RWPE1 (cell line): ENCODE measurements around the gene ARHGAP33.

Source experiments
- CTCF ChIA-PET: fragments of 350-600 bp; sonication (Branson Sonifier 250); formaldehyde crosslinking; extraction: SDS; loops from one replicate; lab custom pipeline; 2021; lab: Yijun Ruan, JAX
- POLR2A ChIA-PET: fragments of 400-600 bp; formaldehyde crosslinking; extraction: SDS; loops from one replicate; lab custom pipeline; 2020; ENCODE audit warnings: antibody characterized with exemption; ENCODE audit not compliant: low non-redundant PET; lab: Yijun Ruan, JAX
- DNase-seq: peaks from one replicate; pipeline ENCODE4 v3.0.0; 2012; ENCODE audit warnings: low spot score
- H3K27ac ChIP-seq: fragments of 450-650 bp; 2 replicates; pipeline ENCODE4 v1.5.1; 2017
- CTCF ChIP-seq: fragments of 450-650 bp; conservative IDR thresholded peaks from 2 replicates; pipeline ENCODE4 v1.5.1; 2017; ENCODE audit warnings: low read depth, mild to moderate bottlenecking

The ARHGAP33 gene

GRCh38 chr19:35755131-35755549 is 20.2 kb upstream of the ARHGAP33 start:
- DNase-seq: no peak
- H3K27ac ChIP-seq: peak overlapping the region; percentile 98
- ChIA-PET CTCF (no interaction called here), POLR2A (no interaction called here)
- no peak for TF ChIP-seq CTCF

GRCh38 chr19:35755550-35756376 is 19.6 kb upstream of the ARHGAP33 start:
- CTCF ChIA-PET: no interaction called here
- POLR2A ChIA-PET: no interaction called here
- H3K27ac ChIP-seq: peak overlapping the region; percentile 98
- TF ChIP-seq CTCF: no peak
- DNase-seq: no peak

- CTCF ChIA-PET: no interaction called here
- H3K27ac ChIP-seq: peak within 1 kb of the TSS; percentile 98
- POLR2A ChIA-PET: interaction anchor here (0.8 kb wide), 1 partner anchor 8 kb away, joined by 4 read pairs; the partner anchor contains the start of gene LIN37
- no peak for TF ChIP-seq CTCF
- no peak for DNase-seq
Observed at GRCh38 chr19:35756377-35757230, 18.8 kb upstream of the ARHGAP33 start, which contains the start of gene HSPB6. Gene HSPB6 (minus strand): TSS chr19:35757029. CDS start chr19:35757008, 21 bp downstream.

GRCh38 chr19:35757231-35757748 is 18.1 kb upstream of the ARHGAP33 start:
- DNase-seq: no peak
- CTCF ChIA-PET: no interaction called here
- POLR2A ChIA-PET: interaction anchor here (0.8 kb wide), 1 partner anchor 9 kb away, joined by 4 read pairs; the partner anchor contains the start of gene LIN37
- TF ChIP-seq CTCF: no peak
- H3K27ac ChIP-seq: peak overlapping the region; percentile 98

GRCh38 chr19:35757749-35758608 is 17.4 kb upstream of the ARHGAP33 start, which contains the start of gene PROSER3:
Gene PROSER3 (plus strand): TSS chr19:35758176. CDS start chr19:35758216, 40 bp downstream.
- no peak for TF ChIP-seq CTCF
- CTCF ChIA-PET: no interaction called here

More at GRCh38 chr19:35757749-35758608, 17.4 kb upstream of the ARHGAP33 start, which contains the start of gene PROSER3:
- peak within 1 kb of the TSS; percentile 98 for H3K27ac ChIP-seq
- peak; percentile 99 for DNase-seq
- POLR2A ChIA-PET: interaction anchor here (0.8 kb wide), 1 partner anchor 10 kb away, joined by 3 read pairs; the partner anchor contains the start of gene LIN37
